Measurements from ENCODE around the gene HERC3.

Gene HERC3

DNA sequence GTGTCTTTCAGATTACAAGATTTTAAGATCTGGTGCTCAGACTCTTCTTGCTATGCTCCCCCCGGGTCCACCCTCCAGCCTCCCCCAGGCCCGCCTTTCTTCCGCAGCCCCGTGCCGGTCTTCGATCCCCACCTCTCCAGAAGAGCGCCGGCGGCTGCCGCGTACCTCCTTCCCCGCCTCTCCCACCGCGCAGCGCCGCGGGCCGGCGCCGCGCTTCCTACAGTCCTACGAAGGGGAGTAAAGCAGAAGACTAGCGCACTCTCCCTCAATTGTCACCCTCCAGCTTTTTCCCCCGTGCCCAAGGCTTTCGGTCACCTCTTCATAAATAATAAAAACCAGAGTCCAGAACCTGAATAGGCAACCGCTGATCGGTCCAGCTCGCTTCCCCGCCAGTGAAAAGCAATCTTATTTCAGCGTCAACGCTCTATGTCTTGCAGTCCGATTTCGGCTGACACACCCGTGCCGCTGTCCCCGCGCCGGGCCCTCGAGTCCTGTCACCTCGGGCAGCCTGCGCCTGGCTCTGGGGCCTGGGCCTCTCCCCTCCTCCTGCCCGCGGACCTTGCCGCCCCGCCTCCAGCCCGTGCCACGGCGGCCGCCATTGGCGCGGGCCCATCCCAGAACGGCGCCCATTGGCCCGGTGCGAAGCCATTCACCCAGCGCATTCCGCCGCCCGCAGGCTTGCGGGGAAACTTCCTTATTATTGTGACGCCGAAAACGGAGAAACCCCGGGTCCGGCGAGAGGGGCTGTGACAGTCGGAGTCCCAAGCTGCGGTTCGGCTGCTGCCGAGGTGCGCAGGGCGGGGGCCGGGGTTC is at the start of gene HERC3:
TSS of gene HERC3 (plus strand) at position 694 of the 813 bp plus-strand sequence. CDS start 13,344 bp downstream, outside the sequence.
- DNase-seq (ENCODE audit: low spot score), result peak; percentile 94

DNA sequence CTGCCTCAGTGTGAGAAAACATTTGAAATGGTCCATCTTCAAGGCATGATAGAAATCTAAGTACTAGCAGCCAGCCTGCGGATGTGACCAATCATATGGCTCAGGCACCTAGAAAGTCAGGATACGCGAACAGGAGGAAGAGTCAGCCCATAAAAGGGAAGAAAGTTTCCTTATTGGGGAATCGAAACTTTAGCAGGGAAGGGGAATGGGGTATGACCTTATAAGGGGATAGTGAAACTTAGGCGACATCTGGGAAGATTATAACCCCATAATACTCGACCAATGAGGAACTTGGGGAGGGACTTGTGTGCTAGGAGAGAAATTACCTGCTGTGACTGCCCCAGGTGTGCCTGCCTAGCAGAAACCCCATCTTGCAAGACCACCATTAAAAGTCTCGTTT is 42.5 kb upstream of the HERC3 start:
- DNase-seq (ENCODE audit: low spot score), result no peak

DNA sequence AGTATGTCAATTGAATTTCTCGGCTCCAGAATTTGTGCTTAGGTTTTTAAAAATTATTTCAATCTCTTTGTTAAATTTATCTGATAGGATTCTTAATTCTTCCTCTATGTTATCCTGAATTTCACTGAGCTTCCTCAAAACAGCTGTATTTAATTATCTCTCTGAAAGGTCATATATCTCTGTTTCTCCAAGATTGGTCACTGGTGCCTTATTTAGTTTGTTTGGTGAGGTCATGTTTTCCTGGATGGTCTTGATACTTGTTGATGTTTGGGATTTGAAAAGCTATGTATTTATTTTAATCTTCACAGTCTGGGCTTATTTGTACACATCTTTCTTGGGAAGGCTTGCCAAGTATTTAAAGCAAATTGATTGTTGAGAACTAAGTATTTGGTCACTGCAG is 24.7 kb upstream of the HERC3 start:
- no peak for DNase-seq (ENCODE audit: low spot score)

GRCh38 chr4:88570001-88570400 is 22.3 kb upstream of the HERC3 start:
- DNase-seq (ENCODE audit: low spot score), result no peak

DNA sequence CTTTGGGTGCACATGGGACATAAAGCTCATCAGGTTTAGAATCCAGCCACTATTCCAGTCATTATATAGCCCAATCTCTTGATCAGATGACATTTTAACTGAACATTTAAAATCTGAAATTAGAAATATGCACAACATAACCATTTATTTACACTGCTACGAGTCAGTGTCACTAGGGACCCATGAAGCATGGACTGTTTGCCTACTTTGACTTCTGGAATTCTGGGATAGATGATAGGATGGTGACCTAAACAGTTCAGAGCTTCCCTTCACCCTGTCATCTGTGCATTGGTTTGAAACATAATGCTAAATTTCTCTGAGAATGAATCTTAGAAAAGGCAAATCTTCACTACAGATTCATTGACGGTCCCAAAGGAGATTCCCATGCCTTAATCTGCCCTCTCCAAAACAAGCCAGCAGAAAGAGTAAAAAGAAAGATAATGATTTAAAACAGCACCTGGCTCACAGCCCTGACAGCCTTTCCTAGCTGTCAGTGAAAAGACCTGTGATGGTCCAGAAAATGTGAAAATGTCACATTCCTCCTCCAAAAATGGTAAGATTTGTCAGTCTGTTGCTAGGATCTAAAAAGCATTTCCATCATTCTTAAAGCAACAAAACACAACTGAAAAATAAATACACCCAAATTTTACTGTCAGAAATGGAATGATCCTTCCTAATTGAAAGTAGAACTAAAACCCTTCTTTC is 18.9 kb upstream of the HERC3 start:
- no peak for DNase-seq (ENCODE audit: low spot score)

- no peak for DNase-seq (ENCODE audit: low spot score)
These were observed 18.3 kb upstream of the HERC3 start for GRCh38 chr4:88573995-88574394.

GRCh38 chr4:88575186-88575585 is 17.1 kb upstream of the HERC3 start:
- DNase-seq (ENCODE audit: low spot score), result no peak

DNA sequence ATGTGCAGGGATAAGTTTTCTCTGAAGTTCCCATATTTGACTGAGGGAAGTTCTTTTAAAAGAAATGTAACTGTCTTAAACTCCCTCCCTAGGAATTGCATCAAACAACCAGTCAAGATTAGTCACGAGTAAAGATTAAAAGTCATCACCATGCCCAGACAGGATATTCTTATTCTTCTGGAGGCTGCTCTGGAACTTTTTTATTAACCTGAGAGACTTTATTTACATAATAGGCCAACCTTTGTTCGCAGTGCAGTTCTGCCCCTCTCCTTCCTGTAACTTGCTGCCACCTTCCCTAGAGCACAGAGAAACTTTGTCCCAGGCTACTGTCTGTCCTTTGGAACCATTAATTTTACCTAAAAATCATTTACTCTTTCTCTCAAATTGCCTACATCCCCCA is 9.8 kb upstream of the HERC3 start:
- DNase-seq (ENCODE audit: low spot score), result no peak

- no peak for DNase-seq (ENCODE audit: low spot score)
These were observed 8.4 kb upstream of the HERC3 start for GRCh38 chr4:88583631-88584470.

DNA sequence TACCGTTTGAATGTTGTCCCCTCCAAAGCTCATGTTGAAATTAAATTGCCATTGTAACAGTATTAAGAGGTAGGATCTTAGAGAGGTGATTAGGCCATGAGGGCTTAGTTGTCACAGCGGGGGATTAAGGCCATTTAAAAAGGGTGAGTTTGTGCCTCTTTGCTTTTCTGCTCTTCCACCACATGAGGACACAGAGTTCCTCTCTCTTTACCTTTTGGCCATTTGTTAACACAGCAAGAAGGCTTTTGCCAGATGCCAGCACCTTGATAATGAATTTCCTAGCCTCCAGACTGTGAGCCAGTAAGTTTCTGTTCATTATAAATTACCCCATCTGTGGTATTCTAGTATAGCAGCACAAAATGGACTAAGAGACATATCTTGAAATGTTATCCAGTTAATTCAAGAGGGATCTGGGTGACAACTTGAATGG is 7.8 kb upstream of the HERC3 start:
- DNase-seq (ENCODE audit: low spot score), result no peak

- DNase-seq (ENCODE audit: low spot score), result no peak
These were observed 6.4 kb upstream of the HERC3 start for GRCh38 chr4:88585917-88586316.

GRCh38 chr4:88587306-88587705 is 5.0 kb upstream of the HERC3 start:
- DNase-seq (ENCODE audit: low spot score), result no peak

- DNase-seq (ENCODE audit: low spot score), result peak; percentile 83
These were observed 544 bp downstream of the HERC3 start for GRCh38 chr4:88592600-88593448.

DNA sequence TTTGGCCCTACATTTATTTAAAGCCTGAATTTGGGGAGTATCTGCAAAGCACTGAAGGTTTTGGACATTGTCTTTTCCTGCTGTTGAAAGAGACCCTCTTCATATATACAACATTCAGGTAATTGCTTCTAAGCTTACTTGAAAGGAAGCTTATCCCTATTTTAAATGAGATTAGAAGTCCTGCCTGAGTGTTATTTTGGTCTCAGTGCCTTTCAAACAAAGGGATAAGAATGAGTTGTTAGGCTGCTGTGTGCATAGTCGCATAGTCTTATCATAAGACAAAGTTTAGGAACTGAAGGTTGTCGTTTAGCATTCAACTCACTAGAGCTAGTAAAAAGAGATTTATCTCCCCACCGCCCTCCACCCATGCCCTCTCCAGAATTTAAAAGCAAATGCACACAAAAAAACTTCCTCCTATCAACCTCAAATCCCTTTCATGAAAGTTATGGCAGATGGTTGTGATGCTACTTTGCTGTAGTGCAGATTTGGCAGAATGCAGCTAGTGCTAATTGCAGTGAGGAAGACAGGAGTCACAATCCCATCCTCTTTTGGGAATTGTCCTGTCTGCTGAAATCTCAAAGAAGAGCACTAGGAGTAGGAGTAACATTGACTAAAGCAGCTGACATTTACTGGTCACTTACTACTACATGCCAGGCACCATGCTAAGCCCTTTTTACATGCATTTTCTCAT is 5.8 kb downstream of the HERC3 start:
- no peak for DNase-seq (ENCODE audit: low spot score)

GRCh38 chr4:88599298-88599697 is 7.0 kb downstream of the HERC3 start:
- no peak for DNase-seq (ENCODE audit: low spot score)

GRCh38 chr4:88599714-88600113 is 7.4 kb downstream of the HERC3 start:
- no peak for DNase-seq (ENCODE audit: low spot score)

DNA sequence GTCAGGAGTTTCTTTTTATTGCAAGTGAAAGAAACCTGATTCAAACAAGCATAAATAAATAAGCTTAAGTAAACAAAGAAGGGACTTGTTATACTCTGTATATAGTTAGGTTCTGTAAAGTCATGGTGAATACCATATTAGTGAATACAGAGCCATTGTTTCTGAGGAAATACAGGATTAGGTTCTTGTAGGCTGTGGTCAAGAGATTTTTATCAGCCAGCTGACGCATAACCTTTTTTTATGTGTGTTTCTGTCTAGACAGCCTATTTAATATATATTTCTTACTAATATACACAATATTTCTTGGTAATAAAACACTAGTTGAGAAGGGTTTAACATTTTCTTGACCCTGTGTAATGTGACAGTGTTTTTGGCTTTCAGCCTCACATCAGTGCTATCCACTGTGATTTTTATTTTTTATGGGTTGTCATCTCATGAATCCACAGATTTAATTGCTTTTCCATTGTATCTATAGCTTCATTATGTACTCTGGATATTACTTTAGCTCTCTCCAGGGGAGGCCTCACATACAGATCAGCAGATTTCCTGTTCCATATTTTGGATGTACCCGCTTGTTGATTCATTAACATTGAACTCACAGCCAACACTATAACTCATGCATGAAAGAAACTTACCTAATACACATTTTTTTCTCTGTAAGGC is 8.0 kb downstream of the HERC3 start:
- no peak for DNase-seq (ENCODE audit: low spot score)

DNA sequence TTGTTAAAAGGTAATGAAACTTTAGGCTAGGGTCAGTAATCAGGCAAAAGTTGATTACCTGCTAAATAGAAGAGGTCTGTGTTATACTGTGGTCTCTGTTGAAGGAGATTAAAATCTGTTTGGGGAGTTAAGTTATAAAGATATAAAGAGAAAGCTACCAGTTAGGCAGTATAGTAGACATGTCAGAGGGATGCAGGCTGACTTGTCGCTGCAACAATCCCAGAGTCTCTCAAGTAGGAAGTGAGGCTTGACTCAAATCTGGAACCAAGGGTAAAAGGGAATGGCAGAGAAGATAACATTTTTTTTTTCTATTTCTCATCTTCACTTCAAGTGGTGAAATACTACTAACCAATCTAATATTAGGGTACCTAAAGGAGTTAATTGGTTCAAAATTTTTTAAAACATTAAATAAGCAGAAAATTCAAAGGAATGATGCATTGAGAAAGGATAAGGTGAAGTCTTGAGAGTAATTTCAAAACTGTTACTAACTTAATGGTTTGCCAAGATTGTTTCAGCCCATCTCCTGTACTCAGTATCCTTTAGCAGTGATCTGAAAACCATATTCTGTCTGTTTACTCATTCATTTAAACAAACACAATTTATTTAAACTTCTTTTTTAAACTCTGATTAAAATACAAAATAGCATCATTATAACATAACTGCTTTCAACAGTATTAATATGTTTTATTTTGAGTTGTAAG is 12.8 kb downstream of the HERC3 start:
- DNase-seq (ENCODE audit: low spot score), result no peak

GRCh38 chr4:88605736-88606135 is 13.5 kb downstream of the HERC3 start:
- DNase-seq (ENCODE audit: low spot score), result no peak

DNA sequence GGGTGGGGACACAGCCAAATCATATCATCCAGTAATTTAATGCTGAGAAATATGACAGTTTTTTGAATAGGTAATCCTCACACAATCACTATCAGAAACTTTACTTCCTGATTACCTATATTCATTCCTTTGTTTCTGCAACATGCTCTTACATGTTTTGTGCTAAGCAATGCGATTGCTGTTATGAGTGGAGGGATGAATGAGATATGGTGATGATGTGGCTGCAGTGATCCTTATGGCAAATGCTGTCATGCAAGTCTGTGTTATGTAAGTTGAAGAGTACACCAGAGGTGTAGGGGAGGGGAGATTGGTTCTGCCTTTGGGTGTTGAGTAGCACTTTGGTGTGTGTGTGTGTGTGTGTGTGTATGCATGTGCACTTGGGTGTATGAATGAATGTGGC is 14.6 kb downstream of the HERC3 start:
- no peak for DNase-seq (ENCODE audit: low spot score)
